Measurements from ENCODE around the gene CEP63.

GRCh38 chr3:134598763-134599545 lies 113.1 kb downstream of the CEP63 start:
- no peak for TF ChIP-seq POLR2A (IDR thresholded peaks at IDR 0.05; ENCODE audit: low read depth, low read length)
- no peak for TF ChIP-seq TAF1 (IDR thresholded peaks at IDR 0.05; ENCODE audit: borderline replicate concordance, low read depth, low read length)
- no peak for TF ChIP-seq POLR2AphosphoS5 (IDR thresholded peaks at IDR 0.05; ENCODE audit: low read depth, low read length)

Data from GM12892 (cell line).